Middle frontal gyrus (tissue), 1 donor: ENCODE data around the gene HM13.
A peak's percentile ranks its signal among the peaks of the same experiment; 100 is the strongest.
"Not testable (repeated sequence)": the region's sequence is repeated elsewhere in the genome, so short reads cannot be mapped to it uniquely, and the experiment has no call there.

Experiments used
- DNase-seq: peaks from one replicate; pipeline ENCODE4 v3.0.0-alpha.2; 2015; ENCODE audit warnings: low spot score; ENCODE audit errors: extremely low spot score

The HM13 gene

DNA sequence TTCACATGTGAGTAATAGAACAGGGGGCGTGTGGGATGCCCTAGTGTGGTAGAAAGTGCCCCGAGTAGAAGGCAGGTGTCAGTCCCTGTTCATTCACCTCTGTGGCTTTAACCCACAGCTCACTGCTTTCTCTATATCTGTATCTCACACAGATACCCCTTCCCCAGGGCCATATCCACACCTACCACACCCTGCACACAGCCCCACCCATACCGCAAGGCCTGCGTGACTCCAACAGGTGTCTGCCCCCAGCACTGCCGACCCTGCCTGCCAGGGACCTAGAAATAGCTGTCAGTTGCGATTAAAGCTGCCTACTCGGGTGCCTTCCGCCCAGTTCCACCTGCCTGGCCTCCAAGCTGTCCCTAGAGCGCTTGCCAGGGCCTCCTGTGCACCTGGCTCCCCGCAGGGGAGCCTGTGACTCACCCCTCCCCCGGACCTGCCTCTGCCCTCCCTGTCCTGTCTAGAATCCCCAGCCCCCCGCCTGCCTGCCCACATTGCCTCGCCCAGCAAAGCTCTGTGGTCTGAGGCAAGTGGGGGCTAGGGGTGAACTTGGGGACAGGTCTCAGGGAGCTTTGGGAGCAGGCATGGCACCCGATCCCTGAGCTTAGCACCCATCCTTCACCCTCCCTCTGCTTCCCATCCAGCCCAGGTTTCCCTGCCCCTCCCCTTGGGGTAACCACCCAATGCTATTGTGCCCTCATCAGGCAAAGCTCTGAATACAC is 52.6 kb downstream of the HM13 start:
- no peak for DNase-seq

DNA sequence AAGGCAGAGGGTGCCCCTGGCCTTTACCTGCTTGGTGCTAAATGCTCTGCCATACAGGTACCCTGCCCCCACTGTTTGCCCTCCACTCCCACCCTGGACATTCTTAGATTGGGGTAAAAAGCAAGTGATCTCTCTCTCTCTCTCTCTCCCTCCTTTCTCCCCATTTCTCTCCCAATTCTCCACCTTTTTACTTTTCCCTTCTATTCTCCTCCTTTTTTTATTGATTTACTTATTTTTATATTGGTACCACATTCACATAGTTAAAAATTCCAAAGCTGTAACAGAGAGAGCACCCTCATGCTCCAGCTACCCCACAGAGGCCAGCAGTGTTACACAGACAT is 53.1 kb downstream of the HM13 start:
- DNase-seq: no peak

- no peak for DNase-seq
Observed at GRCh38 chr20:31568041-31568731, 53.9 kb downstream of the HM13 start.

DNA sequence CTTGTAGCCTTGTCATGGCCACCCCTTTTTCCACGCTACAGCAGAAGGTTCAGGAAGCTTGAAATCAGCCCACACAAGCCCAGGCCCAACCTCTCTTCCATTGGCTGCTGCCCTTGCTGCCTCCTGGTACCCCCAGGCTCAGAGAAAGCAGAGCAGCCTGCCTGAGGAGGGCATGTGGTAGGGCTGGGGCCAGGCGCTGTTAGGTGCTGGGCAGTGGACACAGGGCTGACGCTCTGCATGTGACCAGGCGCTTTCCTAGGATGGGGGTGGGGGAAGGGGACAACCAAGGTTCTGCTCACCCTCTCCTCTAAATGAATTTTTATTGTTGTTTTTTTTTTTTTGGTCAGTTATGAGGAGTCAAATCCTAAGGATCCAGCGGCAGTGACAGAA is 54.5 kb downstream of the HM13 start:
- no peak for DNase-seq

GRCh38 chr20:31569163-31570020 is 55.1 kb downstream of the HM13 start:
- DNase-seq: no peak

- DNase-seq: no peak
Observed at GRCh38 chr20:31570021-31570463, 55.8 kb downstream of the HM13 start.

DNA sequence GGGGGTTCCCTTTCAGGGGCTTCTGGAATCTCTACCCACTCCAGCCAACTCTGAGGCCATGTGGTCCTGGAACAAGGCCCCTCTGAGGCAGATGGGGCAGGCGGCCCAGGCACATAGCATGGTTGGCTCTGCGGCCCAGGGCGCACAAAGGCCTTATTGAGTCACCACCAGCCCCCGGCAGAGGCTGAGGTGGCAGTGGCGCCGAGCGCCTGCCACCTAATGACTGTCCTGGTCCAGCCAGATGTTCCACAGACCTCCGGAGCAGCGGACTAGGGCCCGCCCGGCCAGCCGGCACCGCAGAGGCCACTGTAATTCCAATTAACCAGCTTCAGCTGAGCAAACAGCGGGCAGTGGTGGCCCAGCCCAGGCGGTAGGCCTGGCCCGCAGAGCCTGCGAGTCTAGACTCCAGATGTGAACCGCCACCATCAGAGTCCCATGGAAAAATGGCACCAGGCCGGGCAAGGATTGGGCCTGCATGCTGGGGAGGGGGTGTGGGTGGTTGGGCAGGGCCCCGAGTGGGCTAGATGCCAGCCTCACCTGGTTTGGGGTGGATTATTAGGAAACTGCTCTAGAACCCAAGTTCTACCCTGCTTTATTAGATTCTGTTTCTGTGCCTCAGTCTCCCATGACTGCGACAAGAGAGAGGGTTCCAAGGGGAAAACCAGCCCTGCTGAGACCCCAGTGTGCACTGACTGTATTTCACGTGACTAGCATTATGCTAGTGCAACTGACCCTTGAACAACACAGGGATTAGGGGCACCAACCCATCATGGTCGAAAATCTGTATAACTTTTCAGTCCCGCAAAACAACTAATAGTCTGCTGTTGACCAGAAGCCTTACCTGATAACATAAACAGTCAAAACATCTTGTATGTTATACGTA is 56.7 kb downstream of the HM13 start:
- DNase-seq: peak; percentile 64

DNA sequence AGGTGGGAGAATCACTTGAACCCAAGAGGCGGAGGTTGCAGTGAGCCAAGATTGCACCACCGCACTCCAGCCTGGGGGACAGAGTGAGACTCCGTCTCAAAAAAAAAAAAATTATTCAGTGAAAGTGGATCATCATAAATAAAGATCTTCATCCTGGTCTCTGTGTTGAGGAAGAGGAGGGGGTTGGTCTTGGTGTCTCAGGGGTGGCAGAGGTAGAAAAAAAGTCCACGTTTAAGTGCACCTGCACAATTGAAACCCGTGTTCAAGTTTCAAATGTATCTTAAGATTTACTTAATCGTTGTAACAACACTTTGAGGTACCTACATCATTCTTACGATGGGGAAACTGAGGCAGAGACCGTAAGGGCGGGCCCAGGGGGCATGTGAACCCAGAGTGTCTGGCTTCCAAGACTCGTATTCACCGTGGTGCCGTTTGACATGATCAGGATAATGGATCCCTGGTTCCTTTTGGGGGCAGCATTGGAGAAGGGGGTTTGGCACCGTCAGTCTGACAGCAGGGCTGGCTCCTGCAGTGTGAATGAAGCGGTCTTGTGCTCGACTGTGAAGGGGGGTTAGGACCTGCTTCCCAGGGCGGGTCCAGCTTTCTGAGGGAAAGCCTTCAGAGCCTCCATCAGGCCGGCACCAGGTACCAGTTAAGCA is 57.9 kb downstream of the HM13 start:
- no peak for DNase-seq

DNA sequence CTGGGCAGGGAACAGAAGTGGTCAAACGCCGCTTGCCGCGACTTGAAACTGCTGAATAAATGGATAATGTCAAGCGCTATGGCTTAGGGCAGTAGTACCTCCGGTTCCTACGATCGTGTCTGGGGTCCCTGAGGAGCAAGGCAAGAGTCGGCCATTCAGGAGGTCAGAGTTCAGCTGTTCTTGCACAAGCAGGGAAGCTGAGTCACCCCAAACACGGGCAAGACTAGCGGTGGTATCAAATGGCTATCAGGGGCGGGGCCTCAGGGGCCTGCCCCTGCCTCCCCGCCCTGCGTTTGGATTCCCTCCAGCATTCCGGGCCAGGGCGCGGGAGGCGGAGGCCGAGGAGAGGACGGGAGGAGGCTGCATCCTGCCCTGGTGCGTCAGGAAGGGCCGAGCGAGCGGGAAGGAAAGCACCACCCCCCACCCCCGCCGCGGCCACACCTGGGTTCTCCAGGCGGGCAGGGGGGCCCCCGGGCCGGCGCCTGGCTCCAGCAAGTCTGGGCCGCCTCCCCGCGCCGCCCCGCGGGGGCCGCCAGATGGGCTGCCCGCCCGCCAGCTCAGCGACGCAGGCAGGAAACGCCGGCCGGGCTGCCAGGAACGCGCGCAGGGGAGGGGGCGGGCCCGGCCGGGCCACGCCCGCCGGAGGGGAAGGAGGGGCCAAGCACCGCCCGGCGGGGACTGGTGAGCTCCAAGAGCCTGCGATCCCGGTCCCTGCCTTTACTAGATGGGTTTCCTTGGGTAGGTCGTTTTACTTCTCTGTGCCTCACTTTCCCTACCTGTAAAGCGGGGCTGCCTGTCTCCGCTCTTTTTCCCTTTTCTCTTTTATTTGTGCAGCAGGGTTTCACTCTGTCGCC is 58.7 kb downstream of the HM13 start:
- DNase-seq: peak; percentile 78

- no peak for DNase-seq
Observed at GRCh38 chr20:31573555-31574321, 59.5 kb downstream of the HM13 start.

DNA sequence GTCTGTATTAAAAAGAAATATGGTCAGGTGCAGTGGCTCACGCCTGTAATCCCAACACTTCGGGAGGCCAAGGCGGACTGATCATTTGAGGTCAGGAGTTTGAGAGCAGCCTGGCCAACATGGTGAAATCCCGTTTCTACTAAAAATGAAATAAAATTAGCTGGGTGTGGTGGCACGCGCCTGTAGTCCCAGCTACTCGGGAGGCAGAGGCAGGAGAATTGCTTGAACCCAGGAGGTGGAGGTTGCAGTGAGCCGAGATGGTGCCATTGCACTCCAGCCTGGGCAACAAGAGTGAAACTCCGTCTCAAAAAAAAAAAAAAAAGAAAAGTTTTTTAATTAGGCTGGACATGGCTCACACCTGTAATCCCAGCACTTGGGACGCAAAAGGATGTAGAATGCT is 60.7 kb downstream of the HM13 start:
- not testable (repeated sequence) for DNase-seq

DNA sequence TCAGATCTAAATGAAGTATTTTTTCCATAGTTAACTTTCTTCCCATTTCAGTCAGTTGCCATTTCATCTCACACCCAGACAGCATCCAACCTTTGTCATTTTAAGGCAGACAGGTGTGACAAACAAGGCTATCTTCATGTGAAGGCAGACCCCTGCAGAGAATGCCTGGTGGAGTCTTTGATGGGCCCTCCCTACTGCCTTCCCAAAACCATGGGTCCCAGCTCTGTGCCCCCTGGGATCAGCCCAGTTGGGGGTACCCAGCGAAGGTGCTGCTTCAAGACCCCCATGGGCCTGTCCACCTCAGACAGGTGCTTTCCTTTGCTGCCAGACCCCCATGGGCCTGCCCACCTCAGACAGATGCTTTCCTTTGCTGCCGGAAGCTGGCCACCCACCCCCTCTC is 62.5 kb downstream of the HM13 start:
- DNase-seq: no peak

DNA sequence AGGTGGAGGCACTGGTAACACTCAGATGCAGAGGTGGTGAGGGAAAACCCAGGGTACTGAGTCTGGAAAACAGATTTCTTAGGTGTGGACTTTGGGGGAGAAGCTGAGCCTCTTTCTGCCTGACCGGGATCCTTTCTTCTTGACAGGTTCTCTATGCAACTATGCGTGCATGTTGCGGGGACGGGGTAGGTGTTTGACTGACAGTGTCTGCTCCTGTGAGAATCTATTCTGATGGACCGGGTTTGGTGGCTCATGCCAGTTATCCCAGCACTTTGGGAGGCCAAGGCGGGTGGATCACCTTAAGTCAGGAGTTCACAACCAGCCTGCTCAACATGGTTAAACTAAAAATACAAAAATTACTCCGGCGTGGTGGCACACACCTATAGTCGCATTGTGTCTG is 63.0 kb downstream of the HM13 start:
- no peak for DNase-seq

- DNase-seq: no peak
Observed at GRCh38 chr20:31578448-31579138, 64.4 kb downstream of the HM13 start.

DNA sequence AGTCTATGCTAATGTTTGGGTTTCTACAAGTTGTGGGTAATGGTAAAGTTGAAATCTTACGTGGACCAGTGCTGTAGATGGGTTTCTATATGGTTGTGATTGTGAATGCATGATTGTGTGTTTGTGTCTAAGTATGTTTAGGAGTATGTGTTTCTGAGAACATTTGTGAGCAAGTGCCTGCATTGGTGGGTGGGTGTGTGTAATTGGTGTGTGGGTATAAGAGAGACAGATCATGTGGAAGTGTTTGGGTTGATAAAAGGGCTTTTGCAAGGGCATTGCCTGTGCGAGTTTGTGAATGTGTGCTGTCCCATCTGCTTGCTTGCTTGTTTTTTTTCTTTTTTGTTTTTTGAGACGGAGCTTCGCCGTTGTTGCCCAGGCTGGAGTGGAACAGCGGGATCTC is 65.0 kb downstream of the HM13 start:
- no peak for DNase-seq

DNA sequence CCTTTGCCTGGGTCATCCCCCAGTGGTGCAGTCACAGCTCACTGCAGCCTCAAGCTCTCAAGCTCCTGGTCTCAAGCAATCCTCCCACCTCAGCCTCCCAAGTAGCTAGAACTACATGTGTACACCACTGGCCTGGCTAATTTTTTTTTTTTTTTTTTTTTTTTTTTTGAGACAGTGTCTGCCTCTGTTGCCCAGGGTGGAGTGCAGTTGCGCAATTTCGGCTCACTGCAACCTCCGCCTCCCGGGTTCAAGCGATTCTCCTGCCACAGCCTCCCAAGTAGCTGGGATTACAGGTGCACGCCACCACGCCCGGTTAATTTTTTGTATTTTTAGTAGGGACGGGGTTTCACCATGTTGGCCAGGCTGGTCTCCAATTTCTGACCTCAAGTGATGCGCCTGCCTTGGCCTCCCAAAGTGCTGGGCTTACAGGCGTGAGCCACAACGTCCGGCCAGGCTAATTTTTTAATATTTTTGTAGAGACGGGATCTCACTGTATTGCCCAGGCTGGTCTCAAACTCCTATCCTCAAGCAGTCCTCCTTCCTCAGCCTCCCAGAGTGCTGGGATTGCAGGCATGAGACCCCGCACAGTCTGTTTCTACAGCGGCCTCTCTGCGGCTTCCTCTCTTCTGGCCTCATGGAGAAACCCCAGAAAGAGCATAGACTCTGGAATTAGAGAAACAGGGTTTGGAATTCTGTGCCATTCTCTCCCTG is 65.9 kb downstream of the HM13 start:
- not testable (repeated sequence) for DNase-seq

DNA sequence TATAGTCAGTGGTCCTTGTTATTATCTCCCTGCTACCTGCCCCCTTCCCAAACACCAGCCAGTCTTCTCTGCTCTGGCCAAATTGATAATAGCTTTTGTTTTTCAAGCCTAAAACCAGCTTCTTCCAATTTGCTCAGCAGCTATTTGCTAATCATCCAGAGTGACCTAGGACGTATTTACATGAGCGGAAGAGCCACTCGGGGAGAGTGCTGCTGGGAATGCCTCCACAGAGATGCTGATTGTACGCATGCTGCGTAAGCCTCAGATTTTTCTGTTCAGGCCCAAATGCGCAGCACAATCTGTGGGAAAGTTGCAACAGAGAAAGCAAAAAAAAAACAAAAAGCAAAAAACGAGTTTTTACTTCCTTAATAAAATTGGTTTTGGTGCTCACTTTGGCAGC is 66.5 kb downstream of the HM13 start:
- no peak for DNase-seq

DNA sequence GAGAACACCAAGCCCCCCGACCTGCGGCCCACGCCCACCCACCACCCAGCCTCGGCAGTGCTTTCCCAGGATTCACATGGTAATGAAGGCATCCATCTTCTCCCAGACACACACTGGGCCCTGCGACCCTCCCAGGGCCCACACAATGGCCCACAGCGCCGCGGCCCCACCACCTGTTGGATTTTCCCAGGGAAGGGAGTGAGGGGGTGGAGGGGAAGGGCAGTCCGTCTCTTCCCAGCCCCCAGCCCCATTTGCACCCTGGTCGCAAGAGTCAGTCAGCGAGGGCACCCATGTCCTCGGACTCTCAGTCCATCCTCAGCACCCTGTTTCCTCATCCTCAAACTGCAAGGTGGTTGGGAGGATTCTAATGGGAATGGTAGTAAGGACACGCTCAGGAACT is 67.1 kb downstream of the HM13 start:
- no peak for DNase-seq
